Hematopoietic multipotent progenitor cell treated with erythropoietin and hydrocortisone succinate and interleukin-3 and kit ligand, for 15 days (in vitro differentiated cells): ENCODE data around the gene RHOT1.
"Not testable (repeated sequence)": the region's sequence is repeated elsewhere in the genome, so short reads cannot be mapped to it uniquely, and the experiment has no call there.

ENCODE experiments used
- DNase-seq: peaks from one replicate; pipeline ENCODE4 v3.0.0-alpha.2; 2015; ENCODE audit warnings: low spot score

The RHOT1 gene

GRCh38 chr17:32142038-32142856 is at the start of gene RHOT1:
Gene RHOT1 (plus strand): TSS chr17:32142502. CDS start chr17:32142693, 191 bp downstream.
- peak; percentile 83 for DNase-seq

GRCh38 chr17:32099686-32100085 is 42.6 kb upstream of the RHOT1 start:
- no peak for DNase-seq

- not testable (repeated sequence) for DNase-seq
Observed at GRCh38 chr17:32100323-32100722, 42.0 kb upstream of the RHOT1 start.

DNA sequence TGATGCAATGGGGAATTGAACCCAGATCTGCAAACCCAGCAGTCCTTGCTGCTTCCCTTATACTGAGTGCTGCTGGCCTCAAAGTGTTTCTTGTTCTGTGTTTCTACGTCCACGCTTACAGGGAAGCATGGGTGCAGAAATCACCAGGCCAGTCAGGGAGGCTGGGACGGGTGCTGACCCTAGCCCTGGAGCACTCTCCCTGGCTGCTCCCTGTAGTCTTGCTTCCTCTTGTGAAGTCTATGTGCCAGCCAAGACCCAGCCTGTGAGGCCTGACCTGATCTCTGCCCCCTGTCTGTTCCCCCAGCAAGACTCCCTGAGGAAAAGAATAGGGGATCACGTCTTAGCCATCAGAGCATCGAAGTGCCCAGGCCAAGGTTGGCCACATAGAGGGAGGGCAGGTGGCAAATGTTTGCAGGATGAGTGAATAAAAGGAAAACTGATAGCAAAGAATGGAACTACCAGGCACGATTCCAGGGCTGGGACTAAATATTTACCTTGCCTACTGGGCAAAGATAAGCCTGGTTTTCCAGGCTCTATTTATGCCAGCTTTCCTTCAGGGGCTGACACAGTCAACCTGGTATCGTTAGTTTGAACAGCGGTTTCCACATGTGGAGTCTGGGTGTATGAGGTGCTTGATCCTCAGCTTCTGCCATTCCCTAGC is 41.2 kb upstream of the RHOT1 start:
- no peak for DNase-seq

DNA sequence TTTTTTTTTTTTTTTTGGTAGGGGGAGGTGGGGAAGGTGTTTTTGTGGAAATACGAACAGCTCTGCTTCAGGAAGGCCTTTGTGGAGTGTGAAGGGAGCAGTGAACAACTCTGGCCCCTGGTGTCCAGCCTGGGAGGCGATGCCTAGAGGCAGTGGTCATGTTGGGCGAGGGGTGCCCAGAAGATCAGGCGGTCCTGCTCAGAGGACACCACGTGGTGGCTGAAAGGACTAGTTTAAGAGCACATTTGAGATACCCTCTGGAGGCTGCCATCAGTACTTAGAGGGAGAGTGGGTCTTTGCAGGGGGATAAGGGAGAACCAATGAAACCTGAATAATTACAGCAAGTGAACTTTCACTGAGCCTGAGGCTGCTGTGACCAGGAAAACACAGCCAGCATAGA is 40.1 kb upstream of the RHOT1 start:
- DNase-seq, result no peak

DNA sequence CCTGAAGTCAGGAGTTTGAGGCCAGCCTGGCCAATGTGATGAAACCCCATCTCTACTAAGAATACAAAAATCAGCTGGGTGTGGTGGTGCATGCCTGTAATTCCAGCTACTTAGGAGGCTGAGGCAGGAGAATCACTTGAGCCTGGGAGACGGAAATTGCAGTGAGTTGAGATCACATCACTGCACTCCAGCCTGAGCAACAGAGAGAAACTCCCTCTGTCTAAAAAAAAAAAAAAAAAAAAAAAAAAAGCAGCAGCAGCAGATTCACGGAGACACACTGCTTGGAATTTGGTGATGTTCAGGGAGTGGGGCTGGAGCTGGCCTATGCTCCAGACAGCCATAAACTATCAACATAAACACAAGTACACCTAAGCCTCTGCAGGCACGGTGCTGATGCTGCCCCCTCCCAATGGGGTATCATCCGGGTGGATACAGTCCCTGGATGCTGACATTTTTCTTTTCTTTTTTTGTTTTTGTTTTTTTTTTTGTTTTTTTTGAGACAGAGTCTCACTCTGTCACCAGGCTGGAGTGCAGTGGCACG is 39.6 kb upstream of the RHOT1 start:
- no peak for DNase-seq

- no peak for DNase-seq
Observed at GRCh38 chr17:32103476-32104113, 38.7 kb upstream of the RHOT1 start.

DNA sequence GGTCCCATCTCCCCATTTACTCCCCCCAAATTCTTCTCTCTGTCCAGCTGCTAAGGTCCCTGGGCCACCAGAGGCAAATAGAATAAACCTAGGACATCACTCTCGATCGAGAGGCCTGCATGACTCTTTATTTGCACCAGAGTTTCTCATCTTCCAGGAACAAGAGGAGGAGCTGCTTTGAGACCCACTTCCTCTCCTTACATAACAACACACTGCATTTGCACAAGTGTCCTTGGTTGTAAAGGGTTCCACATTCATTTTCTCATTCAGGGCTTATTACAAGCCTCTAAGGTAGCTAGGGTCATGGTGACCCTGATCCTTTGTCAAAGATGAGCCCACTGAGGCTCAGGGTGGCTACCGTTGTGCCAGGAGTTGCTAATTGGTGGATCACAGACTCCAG is 38.1 kb upstream of the RHOT1 start:
- no peak for DNase-seq

GRCh38 chr17:32106471-32106981 is 35.8 kb upstream of the RHOT1 start:
- DNase-seq, result not testable (repeated sequence)

DNA sequence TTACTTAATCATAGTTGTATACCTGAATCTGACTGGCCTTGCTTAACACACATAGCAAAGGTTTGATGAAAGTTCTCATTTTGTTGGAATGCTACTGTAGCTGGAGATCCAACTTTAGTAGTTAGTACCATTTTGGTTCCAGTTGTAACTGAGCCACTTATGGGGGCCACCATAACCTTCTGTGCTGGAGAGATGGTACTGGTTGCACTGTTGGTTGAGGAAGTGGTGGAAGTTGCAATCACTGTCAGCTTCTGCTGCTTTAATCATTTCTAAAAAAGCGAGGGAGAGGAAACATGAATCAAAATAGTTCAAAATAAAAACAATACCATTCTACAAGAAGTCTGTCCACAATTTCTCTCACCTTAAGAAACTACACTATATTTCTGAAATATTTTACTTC is 35.1 kb upstream of the RHOT1 start:
- not testable (repeated sequence) for DNase-seq

DNA sequence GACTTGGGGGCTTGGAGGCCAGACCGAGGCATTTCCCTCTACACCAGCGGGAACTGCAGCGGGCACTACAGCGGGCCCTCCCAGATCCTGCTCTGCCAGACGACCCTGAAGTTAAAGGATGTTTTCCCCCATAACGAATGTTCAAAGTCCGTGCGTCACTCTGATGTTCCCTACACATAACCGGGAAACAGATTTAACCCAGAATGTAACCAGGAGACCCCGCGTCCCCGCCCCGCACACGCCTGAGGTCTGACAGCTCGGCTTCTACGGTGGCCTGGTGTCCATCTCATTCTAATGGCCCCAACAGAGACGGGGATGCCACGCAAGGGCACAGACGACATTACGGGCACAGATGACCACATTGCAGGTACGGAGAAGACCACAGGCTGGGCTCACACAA is 31.7 kb upstream of the RHOT1 start:
- no peak for DNase-seq

GRCh38 chr17:32111141-32111771 is 31.0 kb upstream of the RHOT1 start:
- no peak for DNase-seq

DNA sequence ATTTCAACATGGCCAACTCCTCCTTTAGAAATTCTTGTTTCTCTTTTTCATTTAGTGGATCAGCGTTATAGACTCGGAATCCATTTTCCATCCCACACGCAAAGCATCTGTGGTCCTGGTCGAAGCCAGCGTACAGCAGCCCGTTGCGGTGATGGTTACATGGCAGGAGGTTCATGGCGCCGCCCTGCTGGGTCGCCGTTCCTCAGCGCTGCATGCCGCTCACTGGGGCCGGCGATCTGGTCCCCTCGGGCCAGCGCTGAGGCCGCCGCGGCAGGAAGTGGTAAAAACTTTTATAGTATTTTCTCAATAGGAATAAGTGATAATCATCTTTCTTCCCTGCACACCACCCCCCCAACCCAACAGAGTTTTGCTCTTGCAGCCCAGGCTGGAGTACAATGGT is 29.9 kb upstream of the RHOT1 start:
- DNase-seq, result no peak

DNA sequence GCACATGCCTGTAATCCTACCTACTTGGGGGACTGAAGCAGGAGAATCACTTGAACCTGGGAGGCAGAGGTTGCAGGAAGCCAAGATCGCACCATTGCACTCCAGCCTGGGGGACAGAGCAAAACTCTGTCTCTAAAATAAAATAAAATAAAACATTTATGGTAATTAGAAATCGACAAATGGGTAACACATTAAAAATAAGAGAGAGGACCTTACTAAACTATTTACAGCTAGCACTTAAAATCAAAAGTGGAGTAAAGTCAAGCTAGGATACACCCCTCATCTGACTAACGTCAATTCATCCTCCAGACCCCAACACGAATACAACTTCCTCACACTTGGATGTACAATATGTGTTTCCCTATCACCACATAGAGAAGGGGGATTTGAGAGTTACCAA is 27.8 kb upstream of the RHOT1 start:
- no peak for DNase-seq

DNA sequence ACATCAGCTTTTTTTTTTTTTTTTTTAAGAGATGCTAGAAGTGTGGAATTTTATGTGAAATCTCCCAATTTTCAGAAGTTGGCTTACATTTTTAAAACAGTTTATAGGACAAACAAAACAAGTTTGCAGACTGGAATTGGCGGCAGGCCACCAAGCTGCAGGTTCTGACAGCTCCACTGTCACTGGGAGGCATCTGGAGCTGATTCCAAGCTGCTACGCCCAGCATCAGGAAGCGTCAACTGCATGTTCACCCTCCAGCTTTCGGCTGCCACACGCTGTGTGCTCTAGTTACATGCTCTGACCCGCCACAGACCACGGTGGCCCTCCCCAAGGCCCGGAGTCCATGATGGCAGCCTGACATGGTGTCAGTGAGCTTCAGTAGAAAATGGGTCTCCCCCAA is 26.8 kb upstream of the RHOT1 start:
- DNase-seq, result not testable (repeated sequence)

DNA sequence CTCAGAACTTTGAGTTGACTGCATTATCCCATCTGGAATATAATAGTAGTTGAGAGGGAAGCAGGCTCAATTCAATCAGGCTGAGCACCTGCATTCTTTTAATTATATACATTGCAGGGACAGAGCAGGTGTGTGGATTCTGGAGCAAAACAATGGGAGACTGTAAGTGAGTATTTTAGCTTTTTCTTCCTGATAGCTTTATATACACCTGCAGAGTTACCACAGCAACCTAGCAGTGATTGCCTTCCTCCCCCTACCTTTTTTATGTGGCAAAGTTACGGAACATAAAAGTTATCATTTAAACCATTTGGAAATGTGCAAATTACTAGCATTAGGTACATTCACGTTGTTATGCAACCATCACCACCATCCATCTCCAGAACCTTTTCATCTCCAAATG is 25.4 kb upstream of the RHOT1 start:
- no peak for DNase-seq

GRCh38 chr17:32117399-32117798 is 24.9 kb upstream of the RHOT1 start:
- DNase-seq, result no peak

DNA sequence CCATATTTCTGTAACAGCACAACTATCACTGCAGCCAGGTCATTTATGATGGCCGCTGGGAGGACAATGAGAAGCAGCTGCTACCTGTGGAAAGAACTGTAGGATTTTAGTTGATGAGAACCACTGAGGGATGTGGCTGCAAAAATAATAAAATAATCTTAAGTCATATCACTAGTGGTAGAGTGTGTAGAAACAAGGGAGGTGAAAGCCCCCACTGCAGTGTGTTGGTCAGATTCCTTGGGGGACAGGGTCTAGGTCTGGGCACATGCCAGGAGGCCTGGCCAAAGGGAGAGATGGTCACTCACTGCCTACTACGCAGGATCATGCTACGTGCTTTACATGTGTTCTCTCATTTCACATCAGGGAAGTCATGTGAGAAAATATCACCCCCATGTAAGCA is 24.2 kb upstream of the RHOT1 start:
- not testable (repeated sequence) for DNase-seq

- DNase-seq, result no peak
Observed at GRCh38 chr17:32118835-32119234, 23.5 kb upstream of the RHOT1 start.

- DNase-seq, result no peak
Observed at GRCh38 chr17:32120141-32120540, 22.2 kb upstream of the RHOT1 start.

- DNase-seq, result no peak
Observed at GRCh38 chr17:32120716-32121115, 21.6 kb upstream of the RHOT1 start.

DNA sequence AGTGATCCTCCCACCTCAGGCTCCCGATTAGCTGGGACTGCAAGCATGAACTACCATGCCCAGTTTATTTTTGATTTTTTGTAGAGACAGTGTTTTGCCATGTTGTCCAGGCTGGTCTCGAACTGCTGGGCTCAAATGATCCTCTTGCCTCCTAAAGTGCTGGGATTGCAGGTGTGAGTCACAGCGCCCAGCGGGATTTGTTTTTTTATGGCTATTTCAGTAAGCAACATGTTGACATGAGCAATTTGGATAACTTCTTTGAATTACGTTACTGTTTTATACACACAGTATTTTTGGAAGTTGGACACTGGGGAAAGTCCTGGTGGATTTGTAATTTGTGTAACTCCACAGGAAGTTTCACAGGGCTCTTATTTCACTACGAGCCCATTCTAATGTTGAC is 18.5 kb upstream of the RHOT1 start:
- DNase-seq, result no peak
